GM19351 (cell line): ENCODE measurements around the gene LAMA3.

ENCODE experiments used
- ATAC-seq: cut with Tn5 transposase; IDR thresholded peaks from one replicate; pipeline ENCODE4 v1.9.1; 2021; ENCODE audit warnings: mild to moderate bottlenecking, moderate library complexity; ENCODE audit not compliant: unreplicated experiment

Gene LAMA3

GRCh38 chr18:23990474-23991410, 301.5 kb downstream of the LAMA3 start:
- no peak for ATAC-seq

DNA sequence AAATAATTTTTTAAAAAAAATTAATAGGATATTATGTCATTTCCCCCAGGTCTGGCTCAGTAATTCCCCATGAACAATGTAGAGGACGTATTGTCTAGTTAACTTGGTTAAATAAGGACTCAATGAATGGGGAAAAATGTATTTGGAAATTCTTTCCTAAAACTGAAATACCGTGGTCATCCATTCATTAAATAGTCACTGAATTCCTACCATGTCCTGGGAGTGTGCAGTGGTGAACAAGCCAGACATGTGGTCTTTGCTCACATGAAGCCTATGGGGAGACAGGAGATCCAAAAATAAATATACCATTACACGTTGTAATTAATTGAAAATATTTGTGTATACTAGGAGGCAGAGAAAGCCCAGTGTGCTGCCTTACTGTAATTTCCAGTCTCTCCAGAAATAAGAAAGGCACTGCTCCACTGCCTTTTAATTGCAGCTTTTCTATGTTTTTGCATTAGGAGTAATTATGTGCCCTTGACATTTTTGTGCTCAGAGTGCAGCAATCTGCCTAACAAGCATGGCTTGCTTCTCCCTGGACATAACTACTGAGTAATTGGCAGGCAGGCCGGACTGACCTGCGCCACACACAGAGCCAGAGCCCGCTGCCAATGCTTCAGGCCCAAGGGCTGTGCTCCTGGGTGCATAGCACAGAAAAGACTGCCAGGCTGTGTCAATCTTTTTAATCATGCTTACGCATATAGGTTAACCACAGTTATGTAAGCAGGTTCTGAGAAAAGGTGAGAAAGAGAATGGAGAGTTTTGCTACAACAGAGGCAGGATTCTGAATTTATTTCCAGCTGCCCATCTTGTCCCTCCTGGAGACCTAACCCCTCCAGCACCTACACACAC, 303.1 kb downstream of the LAMA3 start:
- ATAC-seq, result peak; percentile 41

GRCh38 chr18:23992941-23993280, 303.7 kb downstream of the LAMA3 start:
- no peak for ATAC-seq

GRCh38 chr18:23994361-23994902, 305.2 kb downstream of the LAMA3 start:
- ATAC-seq, result peak; percentile 41

DNA sequence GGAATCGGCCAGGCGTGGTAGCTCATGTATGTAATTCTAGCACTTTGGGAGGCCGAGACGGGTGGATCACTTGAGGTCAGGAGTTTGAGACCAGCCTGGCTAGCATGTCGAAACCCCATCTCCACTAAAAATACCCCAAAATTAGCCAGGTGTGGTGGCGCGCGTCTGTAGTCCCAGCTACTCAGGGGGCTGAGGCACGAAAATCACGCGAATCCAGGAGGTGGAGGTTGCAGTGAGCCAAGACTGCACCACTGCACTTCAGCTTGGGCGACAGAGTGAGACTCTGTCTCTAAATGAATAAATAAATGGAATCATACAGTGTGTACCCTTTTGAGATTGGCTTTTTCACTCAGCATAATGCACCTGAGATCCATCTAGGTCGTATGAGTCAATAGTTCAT, 305.9 kb downstream of the LAMA3 start:
- peak; percentile 37 for ATAC-seq

GRCh38 chr18:23998018-23998417, 308.8 kb downstream of the LAMA3 start:
- no peak for ATAC-seq

DNA sequence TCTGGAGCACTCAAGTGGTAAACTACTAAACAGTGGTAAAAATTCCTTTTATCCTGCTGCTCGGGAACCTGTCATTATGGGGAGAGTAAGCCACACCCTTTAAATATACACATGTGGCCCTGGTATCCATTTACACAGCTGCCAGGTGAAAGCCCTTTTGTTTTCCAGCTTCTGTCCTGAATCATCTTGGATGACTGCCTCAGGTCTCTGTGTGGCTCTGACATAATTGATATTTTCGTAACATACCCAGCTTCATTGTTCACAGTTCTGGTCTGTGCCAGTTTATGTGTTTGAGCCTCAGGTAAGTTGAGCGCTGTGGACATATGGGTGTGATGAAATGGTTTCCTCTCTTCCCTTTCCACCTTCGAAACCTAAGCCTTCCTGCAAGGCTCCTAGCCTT, 309.6 kb downstream of the LAMA3 start:
- ATAC-seq, result no peak

DNA sequence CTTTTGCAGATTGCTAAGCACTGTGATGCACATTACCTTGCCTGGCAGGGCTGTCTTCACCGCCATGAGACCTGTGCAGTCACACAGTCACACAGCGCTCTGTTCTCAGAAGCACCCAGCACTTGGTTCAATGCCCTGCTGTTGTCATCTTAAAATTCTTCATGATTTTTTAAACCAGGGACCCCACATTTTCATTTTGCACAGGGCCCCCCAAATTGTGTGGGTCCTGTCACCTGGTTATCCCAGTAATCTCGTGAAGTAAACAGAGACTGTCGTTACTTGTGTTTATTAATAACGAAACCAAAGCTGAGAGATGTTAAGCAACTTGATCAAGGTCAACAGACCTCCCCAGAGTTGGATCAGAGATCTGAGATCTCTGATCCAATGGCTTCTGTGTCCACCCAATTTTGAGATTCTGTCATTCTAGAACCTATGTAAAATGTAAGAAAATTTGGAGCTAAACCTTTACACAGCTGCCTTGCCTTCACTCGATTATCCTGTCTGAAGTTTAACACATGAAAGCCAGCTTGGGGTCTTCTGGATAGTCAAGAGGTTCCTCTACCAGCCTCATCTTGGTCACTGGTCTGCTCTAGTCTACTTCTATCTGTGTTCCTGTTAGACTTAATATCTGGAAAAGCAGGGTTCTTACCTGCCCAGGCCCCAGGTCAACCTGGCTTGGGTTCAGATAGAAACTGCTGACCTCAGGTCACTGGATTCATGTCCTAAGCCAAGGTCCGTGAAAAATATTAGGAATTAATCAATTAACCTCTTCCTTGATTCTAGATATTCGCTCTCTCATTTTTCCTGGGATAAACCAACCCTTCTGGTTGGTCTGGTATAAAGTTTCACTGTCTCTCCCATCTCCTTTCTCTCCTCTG, 311.6 kb downstream of the LAMA3 start:
- ATAC-seq, result peak; percentile 52

GRCh38 chr18:24002479-24002878, 313.2 kb downstream of the LAMA3 start:
- no peak for ATAC-seq

GRCh38 chr18:24003288-24003687, 314.0 kb downstream of the LAMA3 start:
- ATAC-seq, result no peak

DNA sequence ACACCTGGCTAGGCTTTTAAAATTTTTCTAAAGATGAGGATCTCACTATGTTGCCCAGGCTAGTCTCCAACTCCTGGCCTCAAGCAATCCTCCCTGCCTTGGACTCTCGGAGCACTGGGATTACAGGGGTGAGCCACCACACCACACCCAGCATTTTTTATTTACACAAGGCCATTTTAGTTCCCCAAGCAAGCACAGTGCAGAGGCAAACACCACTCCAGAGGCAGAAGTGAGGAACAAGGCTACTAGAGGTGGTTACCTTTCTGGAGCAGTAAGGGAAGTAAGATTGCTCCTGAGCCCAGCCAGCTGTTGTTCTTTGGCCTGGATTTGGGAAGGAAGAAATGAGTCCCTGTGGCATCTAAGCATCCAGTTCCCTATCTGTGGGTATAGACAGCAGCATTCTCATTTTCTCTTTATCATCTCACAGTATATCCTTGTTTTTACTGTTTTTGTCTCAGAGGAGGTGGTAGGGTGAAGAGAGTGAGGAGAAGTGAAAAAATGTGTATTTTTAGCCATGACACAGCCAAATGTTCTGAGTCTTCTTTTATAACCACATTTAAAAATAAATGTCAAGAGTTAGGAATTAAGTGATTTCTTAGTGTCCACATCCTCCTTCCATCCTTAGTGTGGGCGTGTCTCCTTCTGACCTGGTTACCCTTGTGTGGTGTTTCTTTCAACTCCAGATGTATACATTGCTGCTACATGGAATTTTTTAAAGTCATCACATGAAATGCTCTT, 314.8 kb downstream of the LAMA3 start:
- ATAC-seq, result no peak
